ENCODE data around the gene GJA9.
A peak's percentile ranks its signal among the peaks of the same experiment; 100 is the strongest.

GJA9 gene

GRCh38 chr1:38873027-38873969 lies 8.1 kb downstream of the GJA9 start, which contains the start of gene MYCBP:
Gene MYCBP, minus strand, starts transcription at chr1:38873348. Its CDS starts 43 bp downstream, at chr1:38873305.
- H3K9me3 ChIP-seq (replicated peaks; ENCODE audit: low read length): no peaks in the 10 kb centered on the region
- peak within 1 kb of the TSS; percentile 88 for H3K9ac ChIP-seq (ENCODE audit: low read depth, low read length)
- peak within 1 kb of the TSS; percentile 91 for H3K4me2 ChIP-seq (ENCODE audit: low read length)
- peaks cover 11% of the 10 kb centered on the region for H3K4me1 ChIP-seq (ENCODE audit: control insufficient read depth, insufficient read depth, low read length)
- H3K4me3 ChIP-seq (ENCODE audit: low read length): peak within 1 kb of the TSS; percentile 96
- no peaks in the 10 kb centered on the region for H3K36me3 ChIP-seq (ENCODE audit: insufficient read depth, low read length)
- no peaks in the 10 kb centered on the region for H3K27me3 ChIP-seq (ENCODE audit: control insufficient read depth, insufficient read depth, low read length)

DNA sequence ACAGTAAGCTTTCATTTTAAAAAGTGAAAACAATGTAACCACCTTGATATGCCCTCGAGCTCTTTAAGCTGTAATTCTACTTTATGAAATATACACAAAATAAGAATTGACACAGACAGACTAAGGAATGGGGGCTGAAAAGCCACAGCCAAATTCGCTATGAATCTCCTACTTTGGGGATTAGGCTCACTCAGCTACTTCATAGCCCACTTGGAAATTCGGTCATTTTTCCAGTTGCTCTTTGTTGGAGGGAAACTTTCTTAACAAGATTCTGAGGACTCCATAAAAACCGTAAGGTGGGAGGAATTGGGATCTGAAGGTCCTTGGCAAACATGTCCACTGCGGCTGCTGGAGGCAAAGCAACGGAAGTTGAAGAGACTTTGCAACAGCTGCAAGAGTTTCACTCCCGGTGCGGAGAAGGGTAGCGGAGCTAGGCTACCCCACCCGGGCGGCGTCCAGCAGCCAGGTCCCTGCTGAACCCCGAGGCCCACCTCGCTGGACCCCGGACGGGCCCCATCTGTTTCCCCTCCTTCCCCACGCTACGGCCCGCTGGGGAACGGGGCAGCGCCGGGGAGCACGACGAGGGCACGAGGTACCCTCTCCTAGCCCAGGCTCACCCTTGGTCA lies 8.9 kb downstream of the GJA9 start:
- Histone ChIP-seq H3K4me3 (ENCODE audit: low read length) (peak overlapping the region; percentile 96), H3K36me3 (ENCODE audit: insufficient read depth, low read length) (peaks cover 3% of the 10 kb centered on the region), H3K9me3 (replicated peaks; ENCODE audit: low read length) (no peaks in the 10 kb centered on the region), H3K4me2 (ENCODE audit: low read length) (peak overlapping the region; percentile 91), H3K4me1 (ENCODE audit: control insufficient read depth, insufficient read depth, low read length) (peaks cover 11% of the 10 kb centered on the region), H3K27me3 (ENCODE audit: control insufficient read depth, insufficient read depth, low read length) (no peaks in the 10 kb centered on the region), H3K9ac (ENCODE audit: low read depth, low read length) (peak overlapping the region; percentile 88)

DNA sequence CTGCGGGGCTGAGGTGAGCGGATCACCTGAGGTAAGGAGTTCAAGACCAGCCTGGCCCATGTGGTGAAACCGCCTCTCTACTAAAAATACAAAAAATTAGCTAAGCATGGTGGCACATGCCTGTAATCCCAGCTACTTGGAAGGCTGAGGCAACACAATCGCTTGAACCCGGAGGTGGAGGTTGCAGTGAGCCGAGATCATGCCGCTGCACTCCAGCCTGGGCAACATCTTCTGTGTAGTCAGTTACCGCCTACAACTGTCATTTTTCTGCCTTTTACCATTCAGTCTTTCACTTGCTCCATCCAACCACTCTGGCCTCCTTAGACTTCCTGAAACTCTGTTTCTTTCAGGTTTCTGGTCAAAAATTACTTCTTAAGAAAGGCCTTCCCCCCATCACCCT lies 10.4 kb downstream of the GJA9 start:
- Histone ChIP-seq H3K4me3 (ENCODE audit: low read length) (no peak overlapping the region), H3K4me2 (ENCODE audit: low read length) (no peak overlapping the region), H3K27me3 (ENCODE audit: control insufficient read depth, insufficient read depth, low read length) (no peaks in the 10 kb centered on the region), H3K9me3 (replicated peaks; ENCODE audit: low read length) (no peaks in the 10 kb centered on the region), H3K9ac (ENCODE audit: low read depth, low read length) (no peak overlapping the region), H3K36me3 (ENCODE audit: insufficient read depth, low read length) (peaks cover 10% of the 10 kb centered on the region), H3K4me1 (ENCODE audit: control insufficient read depth, insufficient read depth, low read length) (peaks cover 11% of the 10 kb centered on the region)

DNA sequence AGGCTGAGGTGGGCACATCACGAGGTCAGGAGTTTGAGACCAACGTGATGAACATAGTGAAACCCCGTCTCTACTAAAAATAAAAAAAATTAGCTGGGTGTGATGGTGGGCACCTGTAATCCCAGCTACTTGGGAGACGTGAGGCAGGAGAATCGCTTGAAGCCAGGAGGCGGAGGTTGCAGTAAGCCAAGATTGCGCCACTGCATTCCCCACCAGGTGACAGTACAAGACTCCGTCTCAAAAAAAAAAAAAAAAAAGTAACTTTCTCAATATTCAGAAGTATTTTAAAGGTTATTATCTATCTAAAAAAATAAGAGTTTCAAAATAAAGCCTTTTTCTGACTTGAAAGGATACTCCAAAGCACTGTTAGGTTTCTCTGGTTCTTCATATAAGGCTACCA lies 14.2 kb downstream of the GJA9 start:
- no peaks in the 10 kb centered on the region for H3K27me3 ChIP-seq (ENCODE audit: control insufficient read depth, insufficient read depth, low read length)
- H3K4me3 ChIP-seq (ENCODE audit: low read length): no peak overlapping the region
- H3K9me3 ChIP-seq (replicated peaks; ENCODE audit: low read length): no peaks in the 10 kb centered on the region
- no peak overlapping the region for H3K4me2 ChIP-seq (ENCODE audit: low read length)
- H3K4me1 ChIP-seq (ENCODE audit: control insufficient read depth, insufficient read depth, low read length): peaks cover 8% of the 10 kb centered on the region
- H3K9ac ChIP-seq (ENCODE audit: low read depth, low read length): no peak overlapping the region
- peaks cover 19% of the 10 kb centered on the region for H3K36me3 ChIP-seq (ENCODE audit: insufficient read depth, low read length)

DNA sequence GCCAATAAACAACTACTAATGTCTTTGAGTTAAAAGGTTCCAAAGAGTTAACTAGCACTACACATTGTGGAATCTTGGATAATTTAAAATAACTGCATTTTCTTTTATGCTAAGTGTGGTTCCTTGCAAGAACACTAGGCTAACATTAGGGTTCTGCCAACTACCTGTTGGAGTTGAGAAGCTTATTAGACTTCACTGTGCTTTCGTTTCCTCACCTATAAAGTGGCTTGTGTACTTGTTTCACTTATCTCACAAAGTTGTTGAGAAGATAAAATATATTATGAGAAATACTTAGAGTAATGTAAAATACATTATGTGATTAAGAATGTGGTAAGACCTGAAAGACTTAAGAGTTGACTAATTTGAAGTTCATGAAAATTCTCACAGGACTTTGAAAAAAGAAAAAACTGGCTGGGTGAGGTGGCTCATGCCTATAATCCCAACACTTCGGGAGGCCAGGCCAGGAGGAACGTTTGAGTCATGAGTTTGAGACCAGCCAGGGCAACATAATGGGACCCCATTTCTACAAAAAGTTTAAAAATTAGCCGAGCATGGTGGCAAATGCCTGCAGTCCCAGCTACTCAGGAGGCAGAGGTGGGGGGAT lies 16.2 kb downstream of the GJA9 start:
- Histone ChIP-seq H3K4me1 (ENCODE audit: control insufficient read depth, insufficient read depth, low read length) (peaks cover 5% of the 10 kb centered on the region), H3K9ac (ENCODE audit: low read depth, low read length) (no peak overlapping the region), H3K9me3 (replicated peaks; ENCODE audit: low read length) (no peaks in the 10 kb centered on the region), H3K36me3 (ENCODE audit: insufficient read depth, low read length) (peaks cover 19% of the 10 kb centered on the region), H3K27me3 (ENCODE audit: control insufficient read depth, insufficient read depth, low read length) (no peaks in the 10 kb centered on the region), H3K4me2 (ENCODE audit: low read length) (no peak overlapping the region), H3K4me3 (ENCODE audit: low read length) (no peak overlapping the region)

DNA sequence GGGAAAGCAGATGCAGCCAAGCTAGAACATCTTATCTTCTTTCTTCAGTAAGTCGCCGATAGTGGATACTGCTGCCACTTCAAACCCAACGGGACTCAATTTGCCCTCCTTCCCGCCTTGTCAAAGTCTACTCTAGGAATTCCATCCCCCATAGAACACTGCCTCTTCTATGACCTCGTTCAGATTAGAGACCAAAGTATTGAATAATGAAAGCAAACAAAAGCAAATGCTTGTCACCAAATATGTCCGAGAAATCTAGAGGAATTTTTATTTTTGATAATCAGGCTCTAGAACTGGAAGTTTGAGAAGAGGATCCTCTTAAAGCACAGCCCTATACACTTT lies 21.0 kb downstream of the GJA9 start:
- Histone ChIP-seq H3K4me2 (ENCODE audit: low read length) (peak overlapping the region; percentile 85), H3K9ac (ENCODE audit: low read depth, low read length) (peak overlapping the region; percentile 90), H3K36me3 (ENCODE audit: insufficient read depth, low read length) (peaks cover 19% of the 10 kb centered on the region), H3K4me3 (ENCODE audit: low read length) (peak overlapping the region; percentile 100), H3K9me3 (replicated peaks; ENCODE audit: low read length) (no peaks in the 10 kb centered on the region), H3K4me1 (ENCODE audit: control insufficient read depth, insufficient read depth, low read length) (peaks cover 20% of the 10 kb centered on the region), H3K27me3 (ENCODE audit: control insufficient read depth, insufficient read depth, low read length) (no peaks in the 10 kb centered on the region)

DNA sequence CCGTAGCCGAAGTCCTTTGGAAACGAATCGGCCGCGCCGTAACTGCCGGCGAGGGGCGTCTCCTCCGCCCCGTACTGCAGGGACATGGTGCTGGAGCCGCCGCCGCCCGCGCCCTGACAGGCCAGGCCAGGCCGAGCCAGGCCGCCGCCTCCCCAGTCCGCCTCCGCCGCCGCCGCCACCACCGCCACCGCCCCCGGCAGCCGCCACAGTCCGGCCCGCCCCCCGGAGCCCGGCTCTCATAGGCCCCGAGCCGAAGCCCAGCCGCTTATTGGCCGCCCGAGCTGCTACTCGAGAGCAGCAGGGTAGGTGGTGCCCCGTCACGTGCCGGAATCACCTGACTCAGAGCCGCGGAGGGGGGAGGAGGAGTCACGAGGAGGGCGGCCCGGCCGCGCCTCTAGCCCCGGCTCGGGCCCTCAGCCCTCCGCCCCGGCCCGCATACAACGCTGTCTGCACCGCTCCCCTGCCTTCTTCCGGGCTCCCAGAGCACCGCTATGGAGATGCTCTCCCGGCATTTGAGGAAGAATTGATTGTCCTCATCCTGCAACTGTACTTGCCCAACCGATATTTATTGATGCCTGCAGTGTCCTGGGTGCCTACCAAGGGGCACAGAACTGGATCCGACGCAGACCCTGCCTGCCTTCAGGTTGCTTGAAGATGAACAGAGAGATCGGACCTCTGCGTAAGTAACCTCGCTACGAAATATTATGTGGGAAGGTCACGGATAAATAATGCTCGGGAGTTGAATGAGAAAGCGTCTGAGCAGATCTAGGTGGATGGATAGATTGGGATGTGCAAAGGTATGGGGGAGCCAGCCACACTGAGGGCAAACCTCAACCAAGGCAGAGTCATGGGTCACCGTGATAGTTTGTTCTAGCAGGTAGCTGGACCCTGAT lies 21.6 kb downstream of the GJA9 start, which contains the start of gene RRAGC:
TSS of gene RRAGC (minus strand) at position 212 of the 893 bp plus-strand sequence. CDS start at position 86, 126 bp downstream.
- H3K27me3 ChIP-seq (ENCODE audit: control insufficient read depth, insufficient read depth, low read length): no peaks in the 10 kb centered on the region
- no peaks in the 10 kb centered on the region for H3K9me3 ChIP-seq (replicated peaks; ENCODE audit: low read length)
- H3K4me2 ChIP-seq (ENCODE audit: low read length): peak within 1 kb of the TSS; percentile 85
- H3K36me3 ChIP-seq (ENCODE audit: insufficient read depth, low read length): peaks cover 23% of the 10 kb centered on the region
- H3K9ac ChIP-seq (ENCODE audit: low read depth, low read length): peak within 1 kb of the TSS; percentile 90
- H3K4me1 ChIP-seq (ENCODE audit: control insufficient read depth, insufficient read depth, low read length): peaks cover 20% of the 10 kb centered on the region
- H3K4me3 ChIP-seq (ENCODE audit: low read length): peak within 1 kb of the TSS; percentile 100

DNA sequence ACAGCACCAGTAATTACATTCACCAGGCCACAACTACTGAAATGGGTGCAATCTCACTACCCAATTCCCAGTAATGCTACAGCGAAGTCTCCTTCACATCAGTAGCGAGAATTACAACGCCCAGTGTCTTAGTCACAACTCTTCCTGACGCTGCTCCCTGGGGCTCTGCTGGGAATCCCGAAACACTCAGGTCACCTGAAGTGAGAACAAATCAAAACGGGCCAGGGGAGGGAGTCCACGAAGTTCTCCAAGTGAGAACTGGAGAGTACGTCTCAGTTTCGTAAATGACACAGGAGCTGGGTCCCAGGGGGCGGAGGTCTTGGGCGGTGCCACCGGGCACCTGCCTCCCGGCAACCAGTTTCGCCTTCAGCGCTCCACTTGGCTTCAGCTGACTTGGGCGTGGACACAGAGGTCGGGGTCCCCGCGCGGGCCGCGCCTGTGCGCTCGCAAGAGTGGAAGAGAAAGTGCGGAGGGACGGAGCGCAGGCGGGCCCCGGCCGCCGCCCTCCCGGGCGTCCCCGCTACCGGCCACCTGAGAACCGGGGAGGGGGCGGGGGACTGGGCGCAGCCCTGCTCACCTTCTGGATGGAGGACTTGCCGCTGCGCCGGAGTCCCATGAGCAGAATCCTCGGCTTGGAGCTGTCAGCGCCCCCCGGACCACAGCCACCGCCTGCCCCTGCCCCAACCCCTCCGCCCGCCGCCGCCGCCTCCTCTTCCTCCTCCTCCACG lies 22.4 kb downstream of the GJA9 start:
- peak overlapping the region; percentile 100 for H3K4me3 ChIP-seq (ENCODE audit: low read length)
- peak overlapping the region; percentile 78 for H3K4me2 ChIP-seq (ENCODE audit: low read length)
- peaks cover 20% of the 10 kb centered on the region for H3K4me1 ChIP-seq (ENCODE audit: control insufficient read depth, insufficient read depth, low read length)
- H3K27me3 ChIP-seq (ENCODE audit: control insufficient read depth, insufficient read depth, low read length): no peaks in the 10 kb centered on the region
- no peaks in the 10 kb centered on the region for H3K9me3 ChIP-seq (replicated peaks; ENCODE audit: low read length)
- H3K9ac ChIP-seq (ENCODE audit: low read depth, low read length): peak overlapping the region; percentile 83
- peaks cover 29% of the 10 kb centered on the region for H3K36me3 ChIP-seq (ENCODE audit: insufficient read depth, low read length)

- no peaks in the 10 kb centered on the region for H3K9me3 ChIP-seq (replicated peaks; ENCODE audit: low read length)
- no peak overlapping the region for H3K9ac ChIP-seq (ENCODE audit: low read depth, low read length)
- H3K4me3 ChIP-seq (ENCODE audit: low read length): no peak overlapping the region
- H3K4me2 ChIP-seq (ENCODE audit: low read length): no peak overlapping the region
- H3K27me3 ChIP-seq (ENCODE audit: control insufficient read depth, insufficient read depth, low read length): no peaks in the 10 kb centered on the region
- H3K36me3 ChIP-seq (ENCODE audit: insufficient read depth, low read length): peaks cover 60% of the 10 kb centered on the region
- H3K4me1 ChIP-seq (ENCODE audit: control insufficient read depth, insufficient read depth, low read length): peaks cover 6% of the 10 kb centered on the region
These were observed 28.6 kb downstream of the GJA9 start for GRCh38 chr1:38852780-38853179.

DNA sequence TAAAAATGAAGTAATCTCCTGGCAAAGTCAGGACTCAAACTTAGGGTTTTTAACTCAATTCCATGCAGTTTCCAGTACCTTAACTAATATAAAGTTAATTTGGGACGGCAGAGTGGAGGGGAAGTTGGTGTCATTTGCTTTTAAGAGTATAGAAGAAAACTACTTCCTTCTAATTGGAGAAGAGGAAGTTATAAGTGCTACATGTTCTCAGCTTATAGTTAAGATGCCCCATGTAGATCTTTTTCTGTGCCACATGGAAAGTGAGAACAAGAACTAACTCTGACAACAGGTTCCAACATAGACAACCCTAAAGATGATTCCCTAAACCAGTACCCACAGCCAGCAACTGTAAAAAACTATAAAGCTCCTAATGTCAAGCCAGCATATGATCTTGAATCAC lies 33.3 kb downstream of the GJA9 start:
- Histone ChIP-seq H3K36me3 (ENCODE audit: insufficient read depth, low read length) (peaks cover 64% of the 10 kb centered on the region), H3K4me1 (ENCODE audit: control insufficient read depth, insufficient read depth, low read length) (no peaks in the 10 kb centered on the region), H3K27me3 (ENCODE audit: control insufficient read depth, insufficient read depth, low read length) (no peaks in the 10 kb centered on the region), H3K9ac (ENCODE audit: low read depth, low read length) (no peak overlapping the region), H3K4me2 (ENCODE audit: low read length) (no peak overlapping the region), H3K9me3 (replicated peaks; ENCODE audit: low read length) (no peaks in the 10 kb centered on the region), H3K4me3 (ENCODE audit: low read length) (no peak overlapping the region)
